ENCODE data around the gene TMEM190.

GRCh38 chr19:55339889-55340783 is 36.5 kb upstream of the TMEM190 start:
- TF ChIP-seq CTCF (conservative IDR thresholded peaks at IDR 0.05 in 1 of 2, IDR thresholded peaks at IDR 0.05 in 1 of 2; ENCODE audit: extremely low read depth in 1 of 2, insufficient read depth in 1 of 2, low read depth in 1 of 2, low read length in 2 of 2), result no peak
- no peak for TF ChIP-seq EZH2 (IDR thresholded peaks at IDR 0.05; ENCODE audit: borderline replicate concordance, low read length)
